Urothelium cell line (cell line): ENCODE measurements around the gene LMF2.
A peak's percentile ranks its signal among the peaks of the same experiment; 100 is the strongest.
"Not testable (repeated sequence)": the region's sequence is repeated elsewhere in the genome, so short reads cannot be mapped to it uniquely, and the experiment has no call there.

Experiments
- DNase-seq: peaks from one replicate; pipeline ENCODE4 v3.0.0; 2011; ENCODE audit warnings: low spot score, mixed read lengths
- FAIRE-seq: peaks from 2 replicates; lab custom pipeline; 2011; peaks lifted over from hg19 to GRCh38; lab: Jason Lieb, UNC

Gene LMF2

GRCh38 chr22:50507421-50507990, at the start of gene LMF2:
TSS of gene LMF2 (minus strand) at chr22:50507702. CDS start at chr22:50507675, 27 bp downstream.
- DNase-seq, result peak; percentile 97
- peak; percentile 32 for FAIRE-seq

DNA sequence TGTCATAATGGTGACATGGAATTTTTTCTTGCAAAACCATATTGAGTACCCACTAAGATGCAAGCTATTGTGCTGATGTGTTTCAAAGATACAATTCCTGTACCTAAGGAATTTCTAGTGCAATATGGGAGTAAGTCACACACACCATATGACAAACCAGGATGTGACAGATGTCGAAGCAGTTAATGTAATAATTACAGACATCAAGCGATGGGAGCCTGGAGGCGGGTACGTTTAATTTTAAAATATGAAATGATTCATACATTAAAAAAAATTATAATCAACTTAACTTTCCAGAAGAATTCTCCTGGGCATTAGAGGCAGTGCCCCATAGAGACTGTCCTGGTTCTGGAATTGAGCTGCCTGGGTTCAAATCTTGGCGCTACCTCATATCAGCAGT, 49.2 kb upstream of the LMF2 start:
- DNase-seq, result no peak
- no peak for FAIRE-seq

- FAIRE-seq, result no peak
- no peak for DNase-seq
Observed at GRCh38 chr22:50553310-50553709, 45.8 kb upstream of the LMF2 start.

DNA sequence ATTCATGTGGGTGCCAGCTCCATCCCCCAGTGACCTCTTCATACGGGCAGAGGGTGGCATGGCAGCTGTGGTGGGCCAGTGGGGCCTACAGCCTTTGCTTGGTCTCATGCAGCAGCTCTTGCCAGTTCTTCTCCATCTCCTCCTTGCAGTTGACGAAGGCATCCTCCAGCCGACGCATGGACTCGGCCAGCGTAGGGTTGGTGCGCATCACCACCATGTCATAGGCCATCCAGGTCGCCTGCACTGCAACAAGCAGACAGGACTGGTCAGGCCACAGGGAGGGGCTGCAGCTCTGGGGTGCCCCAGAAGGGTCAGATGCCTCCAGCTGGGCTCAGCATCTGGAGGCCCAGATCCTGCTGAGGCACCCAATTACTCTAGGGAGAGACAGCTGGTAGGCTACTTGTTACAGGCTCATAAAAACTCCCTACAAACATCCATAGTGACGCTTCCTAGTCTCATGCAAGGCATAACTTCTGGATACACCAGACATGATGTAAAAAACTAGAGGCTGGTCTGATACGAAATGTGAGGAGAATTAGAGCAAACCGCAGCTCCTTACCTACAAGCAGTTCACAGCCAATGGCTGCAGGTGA, 43.8 kb upstream of the LMF2 start:
- FAIRE-seq (no peak), DNase-seq (no peak)

GRCh38 chr22:50550395-50550794, 42.9 kb upstream of the LMF2 start:
- DNase-seq (no peak), FAIRE-seq (no peak)

GRCh38 chr22:50548921-50549790, 41.7 kb upstream of the LMF2 start:
- FAIRE-seq, result no peak
- no peak for DNase-seq

DNA sequence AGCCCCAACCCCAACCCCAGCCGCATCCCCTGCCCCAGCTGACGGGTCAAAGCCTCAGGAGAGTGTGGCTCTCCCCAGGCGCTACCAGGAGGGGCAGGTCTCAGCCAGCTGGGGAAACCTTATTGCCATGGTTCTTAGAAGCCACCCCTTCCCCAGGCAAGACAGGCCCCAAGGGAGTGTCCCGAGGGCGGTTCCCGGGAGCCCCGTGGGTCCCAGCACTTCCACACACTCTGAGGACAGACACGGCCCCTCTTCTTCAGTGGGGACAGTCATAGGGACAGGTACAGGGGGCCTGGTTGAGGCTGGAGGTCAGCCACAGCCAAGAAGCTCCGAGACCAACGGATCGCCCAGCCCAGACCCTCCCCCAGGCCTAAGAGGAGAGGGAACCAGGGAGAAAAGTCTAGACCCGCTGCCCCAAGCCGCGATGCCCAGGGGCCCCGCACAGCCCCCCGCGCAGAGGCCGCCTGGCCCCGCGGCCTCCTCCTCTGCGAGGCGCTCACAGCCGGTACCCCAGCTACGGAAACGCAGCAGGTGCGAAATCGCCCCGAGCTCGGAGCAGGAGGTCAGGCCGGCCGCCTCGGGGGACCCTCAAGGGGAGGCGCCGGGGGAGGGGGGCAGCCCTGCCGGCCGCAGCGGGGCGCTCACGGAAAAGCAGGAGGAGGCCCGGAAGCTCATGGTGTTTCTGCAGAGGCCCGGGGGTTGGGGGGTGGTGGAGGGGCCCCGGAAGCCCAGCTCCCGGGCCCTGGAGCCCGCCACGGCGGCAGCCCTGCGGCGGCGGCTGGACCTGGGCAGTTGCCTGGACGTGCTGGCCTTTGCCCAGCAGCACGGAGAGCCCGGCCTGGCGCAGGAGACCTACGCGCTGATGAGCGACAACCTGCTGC, 40.8 kb upstream of the LMF2 start:
- DNase-seq (no peak), FAIRE-seq (no peak)

- FAIRE-seq (no peak), DNase-seq (no peak)
Observed at GRCh38 chr22:50547263-50547985, 39.9 kb upstream of the LMF2 start.

DNA sequence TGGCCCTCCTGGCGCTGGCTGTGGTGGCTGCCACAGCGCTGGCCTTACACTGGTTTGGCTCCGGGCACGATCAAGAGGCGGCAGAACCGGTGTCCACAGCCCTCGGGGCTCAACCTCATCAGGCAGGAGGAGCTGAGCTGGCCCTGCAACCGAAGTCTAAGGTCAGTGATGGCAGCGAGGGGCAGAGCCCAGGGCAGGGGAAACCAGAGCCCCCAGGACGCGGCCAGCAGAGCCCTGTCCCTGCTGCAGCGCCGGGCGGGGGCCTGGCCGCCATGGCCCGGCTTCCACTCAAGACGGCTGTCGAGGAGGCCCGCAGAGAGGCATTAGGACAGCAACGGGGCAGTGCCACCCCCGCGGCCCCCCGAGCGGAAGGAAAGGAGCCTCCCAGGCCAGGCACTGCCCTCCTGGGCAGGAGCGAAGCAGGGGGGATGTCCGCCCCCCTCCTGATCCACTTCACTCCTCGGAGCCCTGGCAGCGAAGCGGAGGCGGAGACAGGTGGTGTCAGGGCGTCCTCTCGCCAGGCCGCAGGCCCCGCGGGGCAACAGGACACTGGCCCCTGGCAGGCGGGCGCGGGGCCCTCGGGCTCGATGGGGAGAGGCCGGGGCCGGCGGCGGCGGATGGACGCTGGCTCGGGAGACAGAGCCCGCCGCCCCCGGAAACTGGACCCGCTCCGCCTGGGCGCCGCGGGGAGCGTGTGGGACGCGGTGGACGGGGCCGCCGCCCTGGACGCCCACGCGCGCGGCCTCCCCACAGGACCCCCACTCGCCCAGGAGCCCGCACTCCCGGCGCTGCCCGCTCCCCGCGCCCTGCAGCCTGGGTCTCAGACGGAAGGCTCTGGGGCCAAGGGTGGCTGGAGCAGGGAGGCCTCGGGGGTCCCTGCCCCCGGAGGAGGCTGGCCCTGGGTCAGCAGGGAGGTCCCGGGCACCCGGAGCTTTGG, 39.1 kb upstream of the LMF2 start:
- FAIRE-seq, result no peak

DNA sequence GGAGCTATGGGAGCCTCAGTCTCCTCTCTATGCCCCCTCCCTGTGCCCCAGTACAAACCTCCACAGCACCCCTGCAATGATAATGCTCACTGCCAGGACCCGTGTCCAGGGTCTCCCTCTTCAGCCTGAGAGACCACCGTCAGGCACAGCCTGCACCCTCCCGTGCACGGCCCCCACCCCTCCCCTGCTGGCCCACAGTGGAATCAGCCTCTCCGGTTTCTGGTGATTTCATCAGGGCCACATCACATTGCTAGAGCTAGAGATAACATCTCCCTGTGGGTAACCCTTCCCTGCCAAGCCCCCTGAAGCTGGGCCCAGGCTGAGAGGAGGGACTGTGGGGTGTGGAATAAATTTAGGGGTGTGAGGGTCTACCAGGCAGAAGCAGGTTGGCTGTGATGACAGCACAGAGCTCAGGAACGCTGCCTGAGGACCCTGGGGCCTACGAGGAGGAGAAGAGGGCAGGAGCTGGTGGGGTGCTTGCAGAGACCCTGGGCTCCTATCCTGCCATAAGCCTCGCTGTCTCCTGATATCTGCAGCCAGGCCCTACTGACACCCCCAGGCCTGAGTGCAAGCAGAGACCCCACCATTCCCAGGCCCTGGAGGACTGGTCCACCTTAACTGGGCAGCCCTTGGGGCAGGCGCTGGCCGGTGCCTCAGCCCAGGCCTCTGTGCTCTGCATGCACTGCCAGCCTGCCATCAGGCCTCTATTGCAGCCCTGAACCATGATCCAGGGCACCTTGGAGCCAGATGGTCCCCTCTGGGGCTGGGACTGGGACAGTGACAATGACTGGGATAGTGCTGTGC, 38.2 kb upstream of the LMF2 start, which contains the start of gene KLHDC7B:
TSS of gene KLHDC7B (plus strand) at position 378 of the 804 bp plus-strand sequence. CDS start at position 723, 345 bp downstream.
- DNase-seq, result no peak
- peak; percentile 65 for FAIRE-seq

More for the DNA sequence above, 39.1 kb upstream of the LMF2 start:
- DNase-seq, result no peak

GRCh38 chr22:50544746-50545253, 37.3 kb upstream of the LMF2 start:
- DNase-seq, result no peak
- FAIRE-seq, result no peak

- FAIRE-seq (no peak), DNase-seq (no peak)
Observed at GRCh38 chr22:50544078-50544745, 36.7 kb upstream of the LMF2 start.

GRCh38 chr22:50542416-50542927, 35.0 kb upstream of the LMF2 start:
- no peak for DNase-seq
- no peak for FAIRE-seq

DNA sequence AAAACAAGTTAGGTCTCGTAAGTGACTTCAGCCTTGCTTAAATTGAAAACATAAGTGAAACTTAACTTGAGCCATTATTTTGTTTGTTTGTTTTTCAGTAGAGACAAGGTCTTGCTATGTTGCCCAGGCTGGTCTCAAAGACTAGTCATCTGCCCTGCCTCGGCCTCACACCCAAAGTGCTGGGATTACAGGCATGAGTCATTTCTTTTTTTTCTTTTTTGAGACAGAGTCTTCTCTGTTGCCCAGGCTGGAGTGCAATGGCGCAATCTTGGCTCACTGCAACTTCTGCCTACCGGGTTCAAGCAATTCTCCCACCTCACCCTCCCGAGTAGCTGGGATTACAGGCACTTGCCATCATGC, 34.1 kb upstream of the LMF2 start:
- not testable (repeated sequence) for FAIRE-seq
- DNase-seq, result peak; percentile 50

GRCh38 chr22:50540381-50540780, 32.9 kb upstream of the LMF2 start:
- no peak for FAIRE-seq
- DNase-seq, result no peak

- DNase-seq, result no peak
- FAIRE-seq, result no peak
Observed at GRCh38 chr22:50537765-50538164, 30.3 kb upstream of the LMF2 start.

- FAIRE-seq (no peak), DNase-seq (no peak)
Observed at GRCh38 chr22:50536226-50536625, 28.7 kb upstream of the LMF2 start.
